K562 (cell line): ENCODE data around the gene INPP1. TPM values are rescaled to one million over a fixed set of nuclear protein-coding genes. Genes with fewer than 3 reads are reported as not detected.
A peak's percentile ranks its signal among the peaks of the same experiment; 100 is the strongest.

ENCODE experiments used
- BDP1 ChIP-seq: IDR thresholded peaks from 3 replicates; pipeline ENCODE4 v1.6.1; 2011; ENCODE audit not compliant: insufficient read length, insufficient read depth
- CEBPB ChIP-seq: fragments of 450-650 bp; IDR thresholded peaks from 2 replicates; pipeline ENCODE4 v1.6.1; 2016; ENCODE audit warnings: missing genetic modification characterization, missing compliant biosample characterization
- EGR1 ChIP-seq: fragments of 450-650 bp; conservative IDR thresholded peaks from 2 replicates; pipeline ENCODE4 v1.6.1; 2017; ENCODE audit warnings: mild to moderate bottlenecking
- HIVEP1 ChIP-seq: fragments of 250-450 bp; sonication (Bioruptor Pico); IDR thresholded peaks from 2 replicates; pipeline ENCODE4 v1.4.0; 2020; ENCODE audit warnings: mild to moderate bottlenecking
- ILF3 ChIP-seq: fragments of 450-650 bp; IDR thresholded peaks from 2 replicates; pipeline ENCODE4 v1.6.1; 2018; ENCODE audit warnings: antibody characterized with exemption, mild to moderate bottlenecking, moderate library complexity, borderline replicate concordance
- KLF1 ChIP-seq: fragments of 450-650 bp; IDR thresholded peaks from 2 replicates; pipeline ENCODE4 v1.6.1; 2016; ENCODE audit warnings: missing genetic modification characterization, missing compliant biosample characterization
- POLR2B ChIP-seq: fragments of 450-650 bp; IDR thresholded peaks from 2 replicates; pipeline ENCODE4 v1.6.1; 2018; ENCODE audit warnings: low read depth; ENCODE audit not compliant: partially characterized antibody
- RBM17 ChIP-seq: fragments of 200-400 bp; formaldehyde crosslinking; IDR thresholded peaks from 2 replicates; pipeline ENCODE4 v1.6.1; 2017; ENCODE audit warnings: low read depth, mild to moderate bottlenecking, low read length, borderline replicate concordance
- SLC30A9 ChIP-seq: fragments of 250-450 bp; sonication (Bioruptor Pico); IDR thresholded peaks from 2 replicates; pipeline ENCODE4 v1.8.0; 2022; ENCODE audit warnings: mild to moderate bottlenecking, moderate library complexity
- ZFP30 ChIP-seq: fragments of 250-450 bp; sonication (Bioruptor Pico); IDR thresholded peaks from 2 replicates; pipeline ENCODE4 v1.8.0; 2022; ENCODE audit warnings: moderate library complexity, mild to moderate bottlenecking, inconsistent platforms, borderline replicate concordance
- ZNF232 ChIP-seq: sonication (generic); formaldehyde crosslinking; IDR thresholded peaks from 2 replicates; pipeline ENCODE4 v1.8.0; 2022; ENCODE audit warnings: mild to moderate bottlenecking, missing genetic modification reagents
- ZNF311 ChIP-seq: fragments of 250-450 bp; sonication (Bioruptor Pico); IDR thresholded peaks from 2 replicates; pipeline ENCODE4 v1.4.0; 2020; ENCODE audit warnings: mild to moderate bottlenecking, moderate library complexity
- ZNF780A ChIP-seq: fragments of 250-450 bp; sonication (Bioruptor Pico); IDR thresholded peaks from 2 replicates; pipeline ENCODE4 v1.5.0; 2021; ENCODE audit warnings: mild to moderate bottlenecking
- polyA plus RNA-seq, 8 experiments: library from polyadenylated mRNA; depleted of rRNA in 4 of 8; stranded (reverse) in 5 of 8; unstranded in 3 of 8; fragments of >200 nt; fragmentation: Nextera tagmentation in 2 of 8; fragmentation: Illumina TruSeq in 1 of 8; extraction: Ambion mirVana in 2 of 8; extraction: Trizol in 1 of 8; gene quantifications; 2 replicates each; pipeline versions ENCODE4 v1.2.1 to v1.2.3, GENCODE V29; 2011 to 2014; ENCODE audit warnings: inconsistent platforms in 1 of 8, missing spikeins in 1 of 8
- total RNA-seq, 7 experiments: library from RNA; depleted of rRNA in 6 of 7; stranded (reverse); fragments of >200 nt in 6 of 7; fragmentation: Illumina TruSeq in 2 of 7; extraction: Trizol in 2 of 7; gene quantifications; 2 replicates each; pipeline versions ENCODE4 v1.2.1 to v1.2.3, GENCODE V29; 2011 to 2021; ENCODE audit warnings: low replicate concordance in 1 of 7
- TF ChIP-seq, protein P1 (sequence below): sonication (generic); formaldehyde crosslinking; IDR thresholded peaks from 2 replicates; pipeline ENCODE4 v1.8.0; 2022; ENCODE audit warnings: mild to moderate bottlenecking, missing genetic modification reagents, borderline replicate concordance
- TF ChIP-seq, protein P2 (sequence below): fragments of 450-650 bp; conservative IDR thresholded peaks from 2 replicates; pipeline ENCODE4 v1.6.1; 2016; ENCODE audit warnings: missing genetic modification characterization, low read depth, mild to moderate bottlenecking, control low read depth, missing compliant biosample characterization
- TF ChIP-seq, protein P3 (sequence below): sonication (generic); formaldehyde crosslinking; IDR thresholded peaks from 2 replicates; pipeline ENCODE4 v1.8.0; 2022; ENCODE audit warnings: mild to moderate bottlenecking, low read depth, missing genetic modification reagents
- TF ChIP-seq, protein P4 (sequence below), 2 experiments: fragments of 450-650 bp; IDR thresholded peaks; 2 replicates each; pipeline ENCODE4 v1.6.1; 2016
- TF ChIP-seq, protein P5 (sequence below): IDR thresholded peaks from 2 replicates; pipeline ENCODE4 v1.6.1; 2011; ENCODE audit warnings: borderline replicate concordance, low read depth, mild to moderate bottlenecking, moderate library complexity, low read length; ENCODE audit not compliant: insufficient read depth, poor library complexity, severe bottlenecking
- TF ChIP-seq, protein P6 (sequence below): fragments of 450-650 bp; formaldehyde crosslinking; IDR thresholded peaks from 2 replicates; pipeline ENCODE4 v1.4.0; 2020; ENCODE audit warnings: mild to moderate bottlenecking

Gene INPP1
- total and polyA plus RNA-seq, 9 of the 15 experiments (the other 6 are each of a cell fraction or from before 2014, with no cell fraction given): 3.7 to 11.8 (median 6.5) TPM

DNA sequence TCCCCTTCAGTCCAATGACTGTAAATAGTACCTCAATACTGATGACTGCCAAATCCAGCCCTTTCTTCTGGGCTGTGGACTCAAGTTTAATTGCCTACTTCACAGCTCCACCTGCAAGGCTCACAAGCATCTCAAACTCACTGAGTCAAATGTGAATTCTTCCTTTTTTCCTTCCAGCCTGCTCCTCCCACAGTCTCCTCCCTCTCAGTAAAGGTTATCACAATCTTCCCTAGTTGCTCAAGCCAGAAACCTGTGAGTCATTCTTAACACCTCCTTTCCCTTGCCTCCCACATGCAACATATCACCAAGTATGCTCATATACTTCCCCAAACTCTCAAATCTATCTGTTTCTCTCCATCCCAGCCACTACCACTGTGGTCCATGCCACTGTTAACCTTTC is 61.1 kb downstream of the INPP1 start (continued):
- TF ChIP-seq, protein P1, sequence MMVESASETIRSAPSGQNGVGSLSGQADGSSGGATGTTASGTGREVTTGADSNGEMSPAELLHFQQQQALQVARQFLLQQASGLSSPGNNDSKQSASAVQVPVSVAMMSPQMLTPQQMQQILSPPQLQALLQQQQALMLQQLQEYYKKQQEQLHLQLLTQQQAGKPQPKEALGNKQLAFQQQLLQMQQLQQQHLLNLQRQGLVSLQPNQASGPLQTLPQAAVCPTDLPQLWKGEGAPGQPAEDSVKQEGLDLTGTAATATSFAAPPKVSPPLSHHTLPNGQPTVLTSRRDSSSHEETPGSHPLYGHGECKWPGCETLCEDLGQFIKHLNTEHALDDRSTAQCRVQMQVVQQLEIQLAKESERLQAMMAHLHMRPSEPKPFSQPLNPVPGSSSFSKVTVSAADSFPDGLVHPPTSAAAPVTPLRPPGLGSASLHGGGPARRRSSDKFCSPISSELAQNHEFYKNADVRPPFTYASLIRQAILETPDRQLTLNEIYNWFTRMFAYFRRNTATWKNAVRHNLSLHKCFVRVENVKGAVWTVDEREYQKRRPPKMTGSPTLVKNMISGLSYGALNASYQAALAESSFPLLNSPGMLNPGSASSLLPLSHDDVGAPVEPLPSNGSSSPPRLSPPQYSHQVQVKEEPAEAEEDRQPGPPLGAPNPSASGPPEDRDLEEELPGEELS (CRISPR knock-in tag): no peak
- no peak for TF ChIP-seq RBM17
- TF ChIP-seq ZNF232: no peak
- TF ChIP-seq, protein P2, sequence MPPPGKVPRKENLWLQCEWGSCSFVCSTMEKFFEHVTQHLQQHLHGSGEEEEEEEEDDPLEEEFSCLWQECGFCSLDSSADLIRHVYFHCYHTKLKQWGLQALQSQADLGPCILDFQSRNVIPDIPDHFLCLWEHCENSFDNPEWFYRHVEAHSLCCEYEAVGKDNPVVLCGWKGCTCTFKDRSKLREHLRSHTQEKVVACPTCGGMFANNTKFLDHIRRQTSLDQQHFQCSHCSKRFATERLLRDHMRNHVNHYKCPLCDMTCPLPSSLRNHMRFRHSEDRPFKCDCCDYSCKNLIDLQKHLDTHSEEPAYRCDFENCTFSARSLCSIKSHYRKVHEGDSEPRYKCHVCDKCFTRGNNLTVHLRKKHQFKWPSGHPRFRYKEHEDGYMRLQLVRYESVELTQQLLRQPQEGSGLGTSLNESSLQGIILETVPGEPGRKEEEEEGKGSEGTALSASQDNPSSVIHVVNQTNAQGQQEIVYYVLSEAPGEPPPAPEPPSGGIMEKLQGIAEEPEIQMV (tag): no peak
- TF ChIP-seq EGR1: peak; percentile 68
- TF ChIP-seq, protein P3, sequence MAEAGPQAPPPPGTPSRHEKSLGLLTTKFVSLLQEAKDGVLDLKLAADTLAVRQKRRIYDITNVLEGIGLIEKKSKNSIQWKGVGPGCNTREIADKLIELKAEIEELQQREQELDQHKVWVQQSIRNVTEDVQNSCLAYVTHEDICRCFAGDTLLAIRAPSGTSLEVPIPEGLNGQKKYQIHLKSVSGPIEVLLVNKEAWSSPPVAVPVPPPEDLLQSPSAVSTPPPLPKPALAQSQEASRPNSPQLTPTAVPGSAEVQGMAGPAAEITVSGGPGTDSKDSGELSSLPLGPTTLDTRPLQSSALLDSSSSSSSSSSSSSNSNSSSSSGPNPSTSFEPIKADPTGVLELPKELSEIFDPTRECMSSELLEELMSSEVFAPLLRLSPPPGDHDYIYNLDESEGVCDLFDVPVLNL (CRISPR knock-in tag): no peak
- no peak for TF ChIP-seq ZNF311 (CRISPR knock-in tag)
- no peak for TF ChIP-seq BDP1
- TF ChIP-seq HIVEP1: no peak
- TF ChIP-seq, protein P4, sequence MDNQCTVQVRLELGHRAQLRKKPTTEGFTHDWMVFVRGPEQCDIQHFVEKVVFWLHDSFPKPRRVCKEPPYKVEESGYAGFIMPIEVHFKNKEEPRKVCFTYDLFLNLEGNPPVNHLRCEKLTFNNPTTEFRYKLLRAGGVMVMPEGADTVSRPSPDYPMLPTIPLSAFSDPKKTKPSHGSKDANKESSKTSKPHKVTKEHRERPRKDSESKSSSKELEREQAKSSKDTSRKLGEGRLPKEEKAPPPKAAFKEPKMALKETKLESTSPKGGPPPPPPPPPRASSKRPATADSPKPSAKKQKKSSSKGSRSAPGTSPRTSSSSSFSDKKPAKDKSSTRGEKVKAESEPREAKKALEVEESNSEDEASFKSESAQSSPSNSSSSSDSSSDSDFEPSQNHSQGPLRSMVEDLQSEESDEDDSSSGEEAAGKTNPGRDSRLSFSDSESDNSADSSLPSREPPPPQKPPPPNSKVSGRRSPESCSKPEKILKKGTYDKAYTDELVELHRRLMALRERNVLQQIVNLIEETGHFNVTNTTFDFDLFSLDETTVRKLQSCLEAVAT (IDR thresholded peaks at IDR 0.05): 0 out of 4 replicates have a peak, but pooled peaks of 1 of the 2 experiments have one; percentile 28
- TF ChIP-seq, protein P5, sequence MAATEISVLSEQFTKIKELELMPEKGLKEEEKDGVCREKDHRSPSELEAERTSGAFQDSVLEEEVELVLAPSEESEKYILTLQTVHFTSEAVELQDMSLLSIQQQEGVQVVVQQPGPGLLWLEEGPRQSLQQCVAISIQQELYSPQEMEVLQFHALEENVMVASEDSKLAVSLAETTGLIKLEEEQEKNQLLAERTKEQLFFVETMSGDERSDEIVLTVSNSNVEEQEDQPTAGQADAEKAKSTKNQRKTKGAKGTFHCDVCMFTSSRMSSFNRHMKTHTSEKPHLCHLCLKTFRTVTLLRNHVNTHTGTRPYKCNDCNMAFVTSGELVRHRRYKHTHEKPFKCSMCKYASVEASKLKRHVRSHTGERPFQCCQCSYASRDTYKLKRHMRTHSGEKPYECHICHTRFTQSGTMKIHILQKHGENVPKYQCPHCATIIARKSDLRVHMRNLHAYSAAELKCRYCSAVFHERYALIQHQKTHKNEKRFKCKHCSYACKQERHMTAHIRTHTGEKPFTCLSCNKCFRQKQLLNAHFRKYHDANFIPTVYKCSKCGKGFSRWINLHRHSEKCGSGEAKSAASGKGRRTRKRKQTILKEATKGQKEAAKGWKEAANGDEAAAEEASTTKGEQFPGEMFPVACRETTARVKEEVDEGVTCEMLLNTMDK: no peak
- TF ChIP-seq POLR2B: no peak
- no peak for TF ChIP-seq KLF1
- TF ChIP-seq CEBPB (tag): peak; percentile 65
- TF ChIP-seq ZFP30: no peak
- no peak for TF ChIP-seq ILF3
- no peak for TF ChIP-seq ZNF780A
- no peak for TF ChIP-seq SLC30A9
- TF ChIP-seq, protein P6, sequence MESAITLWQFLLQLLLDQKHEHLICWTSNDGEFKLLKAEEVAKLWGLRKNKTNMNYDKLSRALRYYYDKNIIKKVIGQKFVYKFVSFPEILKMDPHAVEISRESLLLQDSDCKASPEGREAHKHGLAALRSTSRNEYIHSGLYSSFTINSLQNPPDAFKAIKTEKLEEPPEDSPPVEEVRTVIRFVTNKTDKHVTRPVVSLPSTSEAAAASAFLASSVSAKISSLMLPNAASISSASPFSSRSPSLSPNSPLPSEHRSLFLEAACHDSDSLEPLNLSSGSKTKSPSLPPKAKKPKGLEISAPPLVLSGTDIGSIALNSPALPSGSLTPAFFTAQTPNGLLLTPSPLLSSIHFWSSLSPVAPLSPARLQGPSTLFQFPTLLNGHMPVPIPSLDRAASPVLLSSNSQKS: no peak
